Gastroesophageal sphincter (tissue), 4 donors: ENCODE measurements around the gene KDM4C. TPM values are rescaled to one million over a fixed set of nuclear protein-coding genes. Genes with fewer than 3 reads are reported as not detected.
"Not testable (repeated sequence)": the region's sequence is repeated elsewhere in the genome, so short reads cannot be mapped to it uniquely, and the experiment has no call there.

Experiments
- ATAC-seq: fragments of 150-250 bp; one replicate; pipeline ENCODE4 v1.9.1; 2016; ENCODE audit warnings: mild to moderate bottlenecking, moderate library complexity
- H3K27ac ChIP-seq, 4 donors: fragments of 200-600 bp; sonication (generic) in 3 of 4; 1 replicate in 3 of 4; 2 replicates in 1 of 4; pipeline ENCODE4 v1.5.1; 2016 to 2019
- H3K27me3 ChIP-seq: fragments of 200-600 bp; sonication (generic); one replicate; pipeline ENCODE4 v1.5.1; 2019
- H3K36me3 ChIP-seq, 2 donors: fragments of 200-600 bp; sonication (generic); one replicate each; pipeline ENCODE4 v1.5.1; 2019; ENCODE audit warnings: control low read depth in 1 of 2
- H3K4me1 ChIP-seq, 3 donors: fragments of 200-600 bp; sonication (generic); 1 replicate in 2 of 3; 2 replicates in 1 of 3; pipeline ENCODE4 v1.5.1; 2016 to 2019; ENCODE audit warnings: control low read depth in 2 of 3
- H3K4me3 ChIP-seq, 2 donors: fragments of 200-600 bp; sonication (generic); one replicate each; pipeline ENCODE4 v1.5.1; 2019; ENCODE audit warnings: mild to moderate bottlenecking in 1 of 2, moderate library complexity in 1 of 2
- H3K9me3 ChIP-seq, 3 donors: fragments of 200-600 bp; sonication (generic); one replicate each; pipeline ENCODE4 v1.5.1; 2017 to 2019; ENCODE audit warnings: control low read depth in 2 of 3
- EP300 ChIP-seq: sonication (generic); formaldehyde crosslinking; IDR thresholded peaks from one replicate; pipeline ENCODE4 v1.6.1; 2017; ENCODE audit warnings: antibody characterized with exemption, mild to moderate bottlenecking
- POLR2A ChIP-seq, 2 donors: fragments of 450-650 bp; IDR thresholded peaks; one replicate each; pipeline ENCODE4 v1.6.1; 2017; ENCODE audit warnings: antibody characterized with exemption in 2 of 2, mild to moderate bottlenecking in 2 of 2, moderate library complexity in 1 of 2
- POLR2AphosphoS5 ChIP-seq: sonication (generic); formaldehyde crosslinking; IDR thresholded peaks from one replicate; pipeline ENCODE4 v1.6.1; 2017; ENCODE audit warnings: antibody characterized with exemption
- WGBS, 2 donors: methylation state at CpG; one replicate each; pipeline ENCODE4 v1.1.5; 2018; ENCODE audit warnings: low coverage in 1 of 2; 5-methylcytosine and 5-hydroxymethylcytosine counted together
- total RNA-seq, 4 donors: library from RNA; depleted of rRNA; stranded (reverse); fragments of >200 nt; gene quantifications; one replicate each; pipeline ENCODE4 v1.1.0, GENCODE V29; 2016
- TF ChIP-seq, protein P1 (sequence below), 4 experiments: fragments of 200-600 bp in 2 of 4; fragments of 450-650 bp in 2 of 4; sonication (generic) in 1 of 4; IDR thresholded peaks; one replicate each; pipeline ENCODE4 v1.5.1; 2017 to 2019; ENCODE audit warnings: antibody characterized with exemption in 4 of 4, mild to moderate bottlenecking in 2 of 4, moderate library complexity in 2 of 4

Gene KDM4C
- total RNA-seq, 4 donors from 2014 or later: 17.7 to 65.2 (median 29.5) TPM

DNA sequence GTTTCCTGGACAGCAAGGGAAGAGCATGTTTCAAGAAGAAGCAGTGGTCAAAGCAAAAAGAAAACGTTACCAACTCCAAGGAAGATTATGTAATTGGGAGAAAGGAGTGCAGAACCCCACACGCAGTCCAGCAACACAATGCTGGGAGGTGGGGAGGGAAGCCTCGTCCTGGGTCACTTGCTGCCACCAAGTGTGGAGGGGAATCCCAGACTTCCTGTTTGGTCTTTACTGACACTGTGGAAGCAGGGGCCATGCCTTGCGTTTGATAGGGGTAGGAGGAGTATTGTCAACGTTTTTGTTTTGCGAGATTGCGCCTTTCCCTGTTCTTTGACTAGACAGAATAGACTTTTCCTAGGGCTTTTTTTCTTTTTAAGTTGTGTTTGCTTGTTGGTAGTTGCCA, 421.0 kb downstream of the KDM4C start:
- WGBS, 2 donors: 74% methylated on average over 4 to 7 of the region's 7 CpGs
- H3K9me3 ChIP-seq: no peaks in the 10 kb centered on the region
- no peak overlapping the region for H3K27ac ChIP-seq
- peaks cover 0 to 37% of the 10 kb centered on the region in 2 donors for H3K36me3 ChIP-seq
- TF ChIP-seq POLR2A (IDR thresholded peaks at IDR 0.05) (no peak), EP300 (no peak)
- TF ChIP-seq, protein P1, sequence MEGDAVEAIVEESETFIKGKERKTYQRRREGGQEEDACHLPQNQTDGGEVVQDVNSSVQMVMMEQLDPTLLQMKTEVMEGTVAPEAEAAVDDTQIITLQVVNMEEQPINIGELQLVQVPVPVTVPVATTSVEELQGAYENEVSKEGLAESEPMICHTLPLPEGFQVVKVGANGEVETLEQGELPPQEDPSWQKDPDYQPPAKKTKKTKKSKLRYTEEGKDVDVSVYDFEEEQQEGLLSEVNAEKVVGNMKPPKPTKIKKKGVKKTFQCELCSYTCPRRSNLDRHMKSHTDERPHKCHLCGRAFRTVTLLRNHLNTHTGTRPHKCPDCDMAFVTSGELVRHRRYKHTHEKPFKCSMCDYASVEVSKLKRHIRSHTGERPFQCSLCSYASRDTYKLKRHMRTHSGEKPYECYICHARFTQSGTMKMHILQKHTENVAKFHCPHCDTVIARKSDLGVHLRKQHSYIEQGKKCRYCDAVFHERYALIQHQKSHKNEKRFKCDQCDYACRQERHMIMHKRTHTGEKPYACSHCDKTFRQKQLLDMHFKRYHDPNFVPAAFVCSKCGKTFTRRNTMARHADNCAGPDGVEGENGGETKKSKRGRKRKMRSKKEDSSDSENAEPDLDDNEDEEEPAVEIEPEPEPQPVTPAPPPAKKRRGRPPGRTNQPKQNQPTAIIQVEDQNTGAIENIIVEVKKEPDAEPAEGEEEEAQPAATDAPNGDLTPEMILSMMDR (IDR thresholded peaks at IDR 0.05): no peak
- ATAC-seq: no peak
- H3K4me1 ChIP-seq: no peaks in the 10 kb centered on the region
- H3K4me3 ChIP-seq: no peak overlapping the region
- no peaks in the 10 kb centered on the region for H3K27me3 ChIP-seq

DNA sequence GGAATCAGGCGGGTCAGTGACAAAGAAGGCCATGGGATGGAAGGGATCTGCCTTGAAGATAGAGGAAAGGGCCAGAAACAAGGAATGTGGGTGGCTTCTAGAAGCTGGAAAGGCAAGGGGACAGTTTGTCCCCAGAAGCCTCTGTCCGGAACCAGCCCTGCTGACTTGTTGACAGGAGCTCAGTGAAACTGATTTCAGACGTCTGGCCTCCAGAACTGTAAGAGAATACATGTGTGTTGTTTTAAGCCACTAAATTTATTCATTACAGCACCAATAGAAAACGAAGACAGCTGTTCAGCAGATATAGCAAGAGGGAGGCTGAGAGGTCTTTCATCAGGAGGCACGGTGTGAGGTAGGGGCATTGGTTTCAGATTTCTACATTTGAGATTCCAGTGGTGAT, 422.5 kb downstream of the KDM4C start:
- Histone ChIP-seq H3K4me1 (no peaks in the 10 kb centered on the region), H3K4me3 (no peak overlapping the region), H3K27ac (no peak overlapping the region), H3K9me3 (no peaks in the 10 kb centered on the region), H3K27me3 (no peaks in the 10 kb centered on the region), H3K36me3 (peaks cover 0 to 27% of the 10 kb centered on the region in 2 donors)
- TF ChIP-seq, protein P1 (IDR thresholded peaks at IDR 0.05): no peak
- TF ChIP-seq EP300 (no peak), POLR2A (IDR thresholded peaks at IDR 0.05) (no peak), POLR2AphosphoS5 (no peak)
- 85 to 93% methylated on average over 3 to 5 of the region's 5 CpGs for WGBS, 2 donors
- no peak for ATAC-seq

DNA sequence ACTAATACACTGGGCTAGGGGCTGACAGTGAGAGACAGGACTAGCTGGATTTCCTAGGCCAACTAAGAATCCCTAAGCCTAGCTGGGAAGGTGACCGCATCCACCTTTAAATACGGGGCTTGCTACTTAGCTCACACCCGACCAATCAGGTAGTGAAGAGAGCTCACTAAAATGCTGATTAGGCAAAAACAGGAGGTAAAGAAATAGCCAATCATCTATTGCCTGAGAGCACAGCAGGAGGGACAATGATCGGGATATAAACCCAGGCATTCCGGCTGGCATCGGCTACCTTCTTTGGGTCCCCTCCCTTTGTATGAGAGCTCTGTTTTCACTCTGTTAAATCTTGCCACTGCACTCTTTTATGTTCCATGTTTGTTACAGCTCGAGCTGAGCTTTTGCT, 425.4 kb downstream of the KDM4C start:
- 0 to 73% methylated on average over 1 to 6 of the region's 7 CpGs for WGBS, 2 donors
- not testable (repeated sequence) for H3K36me3 ChIP-seq, H3K9me3 ChIP-seq, H3K4me3 ChIP-seq, H3K27ac ChIP-seq, ATAC-seq, H3K27me3 ChIP-seq, H3K4me1 ChIP-seq

DNA sequence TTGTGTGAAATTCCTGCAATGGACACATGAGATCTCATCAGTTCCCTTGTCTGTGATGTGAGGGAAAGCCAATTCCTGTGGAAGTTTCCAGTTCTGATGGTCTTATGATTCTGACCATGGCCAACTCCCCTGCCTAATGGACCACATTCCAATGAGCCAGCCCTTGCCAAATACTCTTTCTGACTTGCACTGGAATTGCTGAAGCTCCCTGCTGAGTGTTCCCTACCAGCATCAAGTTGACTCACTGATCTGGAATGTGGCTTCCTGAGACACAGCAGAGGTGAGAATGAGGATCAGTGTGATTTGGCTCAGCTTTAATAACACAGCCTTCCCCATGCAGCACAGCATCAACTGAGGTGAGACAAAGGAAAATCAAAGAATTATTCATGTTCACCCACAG, 427.8 kb downstream of the KDM4C start:
- H3K27me3 ChIP-seq: no peaks in the 10 kb centered on the region
- peaks cover 0 to 3% (median 0%) of the 10 kb centered on the region in 3 donors for H3K9me3 ChIP-seq
- no peaks in the 10 kb centered on the region for H3K4me1 ChIP-seq
- no peak overlapping the region for H3K4me3 ChIP-seq
- no peaks in the 10 kb centered on the region for H3K36me3 ChIP-seq
- H3K27ac ChIP-seq: no peak overlapping the region
- peak; percentile 39 for ATAC-seq
- TF ChIP-seq POLR2A (IDR thresholded peaks at IDR 0.05) (no peak), EP300 (no peak), POLR2AphosphoS5 (no peak)
- TF ChIP-seq, protein P1 (IDR thresholded peaks at IDR 0.05): no peak

DNA sequence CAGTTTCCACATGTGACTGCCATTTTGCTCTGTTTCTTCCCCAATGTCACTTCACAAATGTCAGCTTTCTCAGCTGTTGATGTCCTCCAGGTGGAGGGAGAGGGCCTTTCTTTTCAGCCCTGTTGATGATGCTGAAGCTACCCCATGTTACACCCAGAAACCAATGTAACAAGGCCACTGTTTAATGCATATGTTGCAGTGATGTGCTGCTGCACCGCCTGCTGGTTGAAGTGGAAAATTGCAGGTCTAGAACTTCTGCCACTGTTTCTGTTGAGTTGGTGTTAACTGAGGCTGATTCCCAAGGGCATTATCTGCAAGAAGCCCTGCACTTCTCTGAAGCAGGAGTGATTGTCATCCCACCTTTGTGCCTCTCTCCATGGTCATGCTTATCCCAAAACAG, 428.4 kb downstream of the KDM4C start:
- no peak for ATAC-seq
- TF ChIP-seq EP300: no peak
- no peak for TF ChIP-seq POLR2A (IDR thresholded peaks at IDR 0.05)
- TF ChIP-seq, protein P1 (IDR thresholded peaks at IDR 0.05): peak in 2 of 4 experiments; percentile 6 to 18
- TF ChIP-seq POLR2AphosphoS5: no peak
- 27 to 60% methylated on average over 1 of the region's 1 CpG for WGBS, 2 donors
- Histone ChIP-seq H3K4me3 (no peak overlapping the region), H3K9me3 (peaks cover 0 to 7% (median 0%) of the 10 kb centered on the region in 3 donors), H3K27me3 (no peaks in the 10 kb centered on the region), H3K36me3 (no peaks in the 10 kb centered on the region), H3K27ac (no peak overlapping the region), H3K4me1 (no peaks in the 10 kb centered on the region)
